Measurements from ENCODE around the gene NDST1.
A peak's percentile ranks its signal among the peaks of the same experiment; 100 is the strongest.

The NDST1 gene

DNA sequence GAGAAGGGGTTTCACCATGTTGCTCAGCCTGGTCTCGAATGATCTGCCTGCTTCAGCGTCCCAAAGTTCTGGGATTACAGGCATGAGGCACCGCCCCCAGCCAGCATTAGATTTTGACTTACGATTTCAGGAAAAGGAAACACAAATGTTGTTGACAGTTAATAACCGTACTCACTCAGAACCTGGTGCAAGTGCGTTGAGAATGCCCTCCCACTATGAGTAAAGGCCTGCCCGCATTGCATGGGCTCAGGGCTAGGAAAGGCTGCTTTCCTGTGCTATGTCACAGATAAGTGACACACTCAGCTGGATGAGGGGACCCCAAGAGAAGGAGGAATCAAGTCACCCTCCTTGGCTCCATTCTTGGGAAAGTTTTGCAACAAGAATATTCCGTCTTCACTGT, 42.4 kb downstream of the NDST1 start:
- DNase-seq = no peak

- DNase-seq = no peak
Measured at GRCh38 chr5:150551066-150551465, 43.1 kb downstream of the NDST1 start.

- DNase-seq = no peak
Measured at GRCh38 chr5:150553402-150553801, 45.5 kb downstream of the NDST1 start.

- DNase-seq = no peak
Measured at GRCh38 chr5:150553911-150554310, 46.0 kb downstream of the NDST1 start.

DNA sequence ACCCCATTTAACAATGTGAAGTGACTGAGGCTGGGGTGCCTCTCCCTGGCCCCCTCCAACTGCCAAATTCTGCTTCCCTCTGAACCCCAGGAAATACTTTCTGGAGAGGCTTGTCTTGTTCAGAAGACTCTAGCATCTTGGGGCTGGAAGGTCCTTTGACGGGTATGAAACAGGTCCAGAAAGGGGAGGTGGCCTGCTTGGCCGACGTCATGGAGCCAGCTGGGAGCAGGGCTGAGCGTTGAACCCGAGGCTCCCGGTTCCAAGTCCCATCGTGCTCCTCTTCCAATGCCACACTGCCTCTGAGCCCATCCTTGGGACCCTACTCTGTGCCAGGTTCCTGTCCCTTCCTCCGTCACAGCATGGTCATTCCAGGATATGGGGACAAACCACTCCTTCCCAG, 46.9 kb downstream of the NDST1 start:
- DNase-seq = no peak

GRCh38 chr5:150556106-150556505, 48.2 kb downstream of the NDST1 start:
- DNase-seq = no peak

- no peak for DNase-seq
Measured at GRCh38 chr5:150556859-150557508, 49.1 kb downstream of the NDST1 start.

DNA sequence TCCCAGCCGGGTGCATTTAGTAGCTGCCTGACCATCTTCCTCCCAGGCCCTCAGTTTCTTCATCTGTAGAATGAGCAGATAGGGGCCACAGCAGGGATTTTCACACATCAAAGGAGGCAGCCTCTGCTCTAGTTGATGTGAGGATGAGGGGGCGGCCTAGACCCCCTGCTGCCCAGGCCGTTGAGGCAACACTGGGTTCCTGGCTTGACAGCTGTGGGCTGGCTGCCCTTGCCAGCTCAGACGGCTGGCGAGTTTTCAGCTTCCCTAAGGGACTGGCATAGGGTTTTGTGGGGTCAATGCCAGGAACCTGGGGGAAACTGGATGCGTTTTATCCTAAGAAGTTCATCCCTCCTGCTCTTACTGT, 49.6 kb downstream of the NDST1 start:
- DNase-seq = no peak

DNA sequence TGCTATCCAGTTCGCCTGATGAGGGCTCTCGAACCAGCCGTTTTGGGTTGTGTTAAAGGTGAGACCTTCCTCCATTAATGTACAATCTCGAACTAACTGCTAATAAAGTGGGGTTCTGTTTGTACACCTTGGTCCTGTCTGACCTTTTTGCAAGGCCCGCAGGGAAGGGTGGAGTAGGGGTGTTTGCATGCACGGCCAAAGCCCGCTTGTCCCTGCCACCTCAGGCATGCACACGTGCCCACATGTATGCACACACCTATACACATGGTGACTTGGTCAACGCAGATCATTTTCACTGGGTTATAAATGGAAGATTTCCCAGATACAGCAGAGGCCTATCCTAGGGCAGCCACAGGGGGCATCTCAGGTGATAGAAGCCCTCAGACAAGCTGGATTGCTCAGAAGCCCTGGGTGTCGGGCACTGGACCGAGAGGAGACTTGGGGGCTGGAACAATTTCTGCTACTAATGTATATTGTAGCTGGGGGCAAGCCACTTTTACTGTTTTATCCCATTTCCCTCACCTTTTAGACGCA, 50.2 kb downstream of the NDST1 start:
- no peak for DNase-seq

- no peak for DNase-seq
Measured at GRCh38 chr5:150559088-150559487, 51.2 kb downstream of the NDST1 start.

- no peak for DNase-seq
Measured at GRCh38 chr5:150559701-150560100, 51.8 kb downstream of the NDST1 start.

DNA sequence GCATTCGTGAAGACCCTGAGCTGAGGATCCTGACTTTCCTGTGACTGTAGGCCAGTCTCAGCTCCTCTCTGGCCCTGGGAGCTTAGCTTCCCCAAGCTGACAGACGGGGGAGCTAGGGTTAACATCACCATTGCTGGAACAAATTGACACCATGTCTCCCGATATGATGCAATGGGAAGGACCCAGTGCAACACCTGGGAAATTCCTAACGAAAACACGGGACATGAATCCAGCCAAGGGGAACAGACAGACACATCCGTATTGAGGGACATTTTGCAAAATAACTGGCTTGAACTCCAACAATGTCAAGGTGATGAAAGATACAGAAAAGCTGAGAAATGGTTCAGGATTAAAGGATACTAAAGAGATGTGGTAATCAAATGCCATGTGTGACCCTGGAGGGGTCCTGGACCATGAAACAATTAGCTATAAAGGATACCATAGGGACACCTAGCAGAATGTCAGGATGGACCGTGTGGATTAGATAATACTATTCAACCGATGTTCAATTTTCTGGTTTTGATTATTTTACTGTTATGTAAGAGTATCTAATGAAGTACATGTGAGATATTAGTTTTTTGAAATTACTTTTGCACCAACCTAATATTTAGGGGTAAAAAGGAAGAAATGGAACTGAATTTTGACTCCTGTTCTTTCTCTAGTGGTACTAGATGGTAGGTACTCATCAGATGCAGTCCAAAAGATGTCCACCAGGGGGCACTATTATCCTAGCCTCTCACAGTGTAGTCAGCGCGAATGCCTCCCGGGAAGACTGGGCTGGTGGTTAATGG, 52.7 kb downstream of the NDST1 start:
- peak; percentile 86 for DNase-seq

GRCh38 chr5:150561192-150561512, 53.2 kb downstream of the NDST1 start:
- DNase-seq = no peak

- DNase-seq = no peak
Measured at GRCh38 chr5:150561571-150562275, 53.8 kb downstream of the NDST1 start.

GRCh38 chr5:150562832-150563231, 54.9 kb downstream of the NDST1 start:
- DNase-seq = peak; percentile 27

GRCh38 chr5:150565868-150566267, 57.9 kb downstream of the NDST1 start:
- DNase-seq = no peak

DNA sequence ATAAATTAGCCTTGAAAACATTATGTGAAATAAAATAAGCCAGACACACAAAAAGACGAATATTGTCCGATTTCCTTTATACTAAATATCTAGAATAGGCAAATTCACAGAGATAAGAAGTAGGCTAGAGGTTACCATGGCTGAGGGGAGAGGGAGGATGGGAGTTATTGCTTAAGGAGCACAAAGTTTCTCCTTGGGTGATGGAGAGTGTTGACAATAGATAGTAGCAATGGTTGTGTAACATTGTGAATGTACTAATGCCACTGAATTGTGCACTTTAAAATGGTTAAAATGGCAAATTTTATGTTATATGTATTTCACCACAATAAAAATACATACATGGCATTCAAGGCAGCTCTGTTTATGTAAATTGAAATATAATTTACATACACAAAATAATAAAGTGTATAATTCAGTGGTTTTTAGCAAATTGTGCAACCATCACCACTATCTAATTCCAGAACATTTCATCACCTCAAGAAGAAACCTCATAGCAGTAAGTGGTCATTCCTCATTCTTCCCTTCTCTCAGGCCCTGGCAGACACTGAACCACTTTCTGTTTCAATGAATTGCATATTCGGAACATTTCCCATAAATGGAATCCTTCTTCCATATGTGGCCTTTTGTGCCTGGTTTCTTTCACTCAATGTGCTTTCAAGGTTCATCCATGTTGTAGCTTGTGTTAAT, 59.2 kb downstream of the NDST1 start:
- DNase-seq = no peak

DNA sequence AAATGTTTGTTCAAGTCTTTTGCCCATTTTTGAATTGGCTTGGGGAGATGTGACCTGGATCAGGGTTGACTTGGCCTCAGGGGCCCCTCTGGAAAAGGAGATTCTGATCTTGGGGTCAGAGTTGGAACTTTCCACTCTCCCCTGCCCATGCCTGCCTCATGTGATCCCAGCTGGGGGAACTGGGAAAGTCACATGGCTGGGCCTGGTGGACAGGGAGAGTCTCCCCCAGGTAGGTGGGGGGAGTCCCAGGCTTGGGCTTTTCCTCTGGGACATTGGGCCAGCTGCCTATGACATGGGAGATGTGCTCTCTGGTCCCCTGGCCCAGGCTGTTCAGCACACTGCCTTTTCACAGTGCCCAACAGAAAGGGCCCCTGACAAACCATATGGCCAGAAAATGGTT, 60.7 kb downstream of the NDST1 start:
- no peak for DNase-seq

- no peak for DNase-seq
Measured at GRCh38 chr5:150570333-150570732, 62.4 kb downstream of the NDST1 start.

DNA sequence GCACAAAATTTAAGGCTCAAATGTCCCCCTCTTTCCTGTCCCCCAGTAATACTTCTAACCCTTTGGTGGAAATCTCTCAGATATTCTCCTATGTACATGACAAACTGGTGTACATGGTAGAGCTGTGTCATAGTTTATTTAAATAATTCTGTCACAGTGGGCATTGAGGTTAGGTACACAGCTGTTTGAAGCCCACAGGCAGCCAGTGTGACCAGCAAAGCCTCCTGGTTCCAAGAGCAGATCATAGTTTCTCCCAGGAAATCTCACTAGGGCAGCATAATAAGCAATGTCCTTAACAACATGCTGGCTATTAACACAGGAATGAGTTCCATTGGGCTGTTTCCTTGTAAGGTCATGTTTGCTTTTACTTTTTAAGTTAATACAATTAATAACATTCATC, 63.9 kb downstream of the NDST1 start:
- no peak for DNase-seq

GRCh38 chr5:150573216-150573615, 65.3 kb downstream of the NDST1 start:
- no peak for DNase-seq

- no peak for DNase-seq
Measured at GRCh38 chr5:150573867-150574817, 66.2 kb downstream of the NDST1 start.
